Measurements from ENCODE around the gene HGFAC. TPM values are rescaled to one million over a fixed set of nuclear protein-coding genes. Genes with fewer than 3 reads are reported as not detected.
"Not testable (repeated sequence)": the region's sequence is repeated elsewhere in the genome, so short reads cannot be mapped to it uniquely, and the experiment has no call there.

HGFAC gene
- total RNA-seq, 2 donors from 2014 or later = not detected

- Mint-ChIP-seq H3K9me3 (no peaks in the 10 kb centered on the region), H3K27ac (peak overlapping the region in 1 of 2 donors; percentile 50), H3K36me3 (no peaks in the 10 kb centered on the region)
- ATAC-seq (no peak), DNase-seq (ENCODE audit: low spot score in 2 of 2) (peak in 1 of 2 donors; percentile 18)
These were observed 33.6 kb upstream of the HGFAC start for GRCh38 chr4:3407930-3408792.

- Mint-ChIP-seq H3K9me3 (no peaks in the 10 kb centered on the region), H3K27ac (no peak overlapping the region), H3K36me3 (no peaks in the 10 kb centered on the region)
- peak in 1 of 2 donors; percentile 14 for DNase-seq (ENCODE audit: low spot score in 2 of 2)
- no peak for ATAC-seq
These were observed 32.9 kb upstream of the HGFAC start for GRCh38 chr4:3408793-3409330.

GRCh38 chr4:3409571-3410091, 32.1 kb upstream of the HGFAC start:
- H3K27ac Mint-ChIP-seq = peak overlapping the region in 1 of 2 donors; percentile 29
- no peak for ATAC-seq
- H3K9me3 Mint-ChIP-seq = no peaks in the 10 kb centered on the region
- DNase-seq (ENCODE audit: low spot score in 2 of 2) = peak in 1 of 2 donors; percentile 40
- H3K36me3 Mint-ChIP-seq = no peaks in the 10 kb centered on the region

GRCh38 chr4:3410401-3411135, 31.2 kb upstream of the HGFAC start:
- no peak for ATAC-seq
- H3K9me3 Mint-ChIP-seq = no peaks in the 10 kb centered on the region
- no peaks in the 10 kb centered on the region for H3K36me3 Mint-ChIP-seq
- peak in 1 of 2 donors; percentile 52 for DNase-seq (ENCODE audit: low spot score in 2 of 2)
- H3K27ac Mint-ChIP-seq = no peak overlapping the region

- not testable (repeated sequence) for ATAC-seq, H3K27ac Mint-ChIP-seq, H3K9me3 Mint-ChIP-seq, H3K36me3 Mint-ChIP-seq
- peak in 1 of 2 donors; percentile 48 for DNase-seq (ENCODE audit: low spot score in 2 of 2)
These were observed 30.6 kb upstream of the HGFAC start for GRCh38 chr4:3411190-3411589.

- no peaks in the 10 kb centered on the region for H3K36me3 Mint-ChIP-seq
- peak in 1 of 2 donors; percentile 20 for DNase-seq (ENCODE audit: low spot score in 2 of 2)
- no peaks in the 10 kb centered on the region for H3K9me3 Mint-ChIP-seq
- no peak overlapping the region for H3K27ac Mint-ChIP-seq
- ATAC-seq = no peak
These were observed 30.1 kb upstream of the HGFAC start for GRCh38 chr4:3411676-3412075.

- Mint-ChIP-seq H3K9me3 (no peaks in the 10 kb centered on the region), H3K27ac (no peak overlapping the region), H3K36me3 (no peaks in the 10 kb centered on the region)
- DNase-seq (ENCODE audit: low spot score in 2 of 2) (peak in 1 of 2 donors; percentile 44), ATAC-seq (no peak)
These were observed 29.3 kb upstream of the HGFAC start for GRCh38 chr4:3412257-3413020.

GRCh38 chr4:3413217-3413671, 28.5 kb upstream of the HGFAC start:
- H3K27ac Mint-ChIP-seq = no peak overlapping the region

GRCh38 chr4:3413675-3414420, 27.9 kb upstream of the HGFAC start:
- no peak for ATAC-seq
- Mint-ChIP-seq H3K36me3 (no peaks in the 10 kb centered on the region), H3K27ac (no peak overlapping the region)

More at GRCh38 chr4:3413217-3413671, 28.5 kb upstream of the HGFAC start:
- H3K9me3 Mint-ChIP-seq = no peaks in the 10 kb centered on the region
- ATAC-seq = no peak
- peak in 1 of 2 donors; percentile 45 for DNase-seq (ENCODE audit: low spot score in 2 of 2)
- H3K36me3 Mint-ChIP-seq = no peaks in the 10 kb centered on the region

GRCh38 chr4:3414421-3415279, 27.1 kb upstream of the HGFAC start:
- DNase-seq (ENCODE audit: low spot score in 2 of 2) = peak in 1 of 2 donors; percentile 31
- no peak for ATAC-seq
- no peaks in the 10 kb centered on the region for H3K36me3 Mint-ChIP-seq
- H3K27ac Mint-ChIP-seq = no peak overlapping the region
- H3K9me3 Mint-ChIP-seq = no peaks in the 10 kb centered on the region

More at GRCh38 chr4:3413675-3414420, 27.9 kb upstream of the HGFAC start:
- DNase-seq (ENCODE audit: low spot score in 2 of 2) = peak in 1 of 2 donors; percentile 47
- no peaks in the 10 kb centered on the region for H3K9me3 Mint-ChIP-seq

- no peak overlapping the region for H3K27ac Mint-ChIP-seq
- ATAC-seq (no peak), DNase-seq (ENCODE audit: low spot score in 2 of 2) (peak in 1 of 2 donors; percentile 41)
- no peaks in the 10 kb centered on the region for H3K36me3 Mint-ChIP-seq
- no peaks in the 10 kb centered on the region for H3K9me3 Mint-ChIP-seq
These were observed 26.2 kb upstream of the HGFAC start for GRCh38 chr4:3415471-3416141.

GRCh38 chr4:3416270-3416669, 25.5 kb upstream of the HGFAC start:
- Mint-ChIP-seq H3K9me3 (no peaks in the 10 kb centered on the region), H3K36me3 (no peaks in the 10 kb centered on the region), H3K27ac (no peak overlapping the region)
- ATAC-seq = no peak
- DNase-seq (ENCODE audit: low spot score in 2 of 2) = no peak

- H3K9me3 Mint-ChIP-seq = no peaks in the 10 kb centered on the region
- H3K36me3 Mint-ChIP-seq = no peaks in the 10 kb centered on the region
- ATAC-seq = no peak
- peak in 1 of 2 donors; percentile 48 for DNase-seq (ENCODE audit: low spot score in 2 of 2)
- no peak overlapping the region for H3K27ac Mint-ChIP-seq
These were observed 24.9 kb upstream of the HGFAC start for GRCh38 chr4:3416821-3417221.

- Mint-ChIP-seq H3K36me3 (no peaks in the 10 kb centered on the region), H3K9me3 (no peaks in the 10 kb centered on the region), H3K27ac (peak overlapping the region in 1 of 2 donors; percentile 26)
- ATAC-seq = no peak
- peak in 1 of 2 donors; percentile 34 for DNase-seq (ENCODE audit: low spot score in 2 of 2)
These were observed 24.3 kb upstream of the HGFAC start for GRCh38 chr4:3417448-3417847.
